HCT116 (cell line): Measurements from ENCODE around the gene AUTS2. TPM values are rescaled to one million over a fixed set of nuclear protein-coding genes. Genes with fewer than 3 reads are reported as not detected.

Experiments used
- ATAC-seq: fragments of 200-7000 bp; cut with Tn5 transposase; 2 replicates; pipeline ENCODE4 v1.9.1; 2020; ENCODE audit warnings: mild to moderate bottlenecking, moderate library complexity
- BruUV-seq: library from RNA; stranded (reverse); fragments of 400-500 nt; replicated peaks from 2 replicates; lab custom pipeline; 2021; lab: Mats Ljungman, UMichigan
- CTCF ChIA-PET: fragments of 300-600 bp; sonication (Branson Sonifier 250); formaldehyde crosslinking; loops from one replicate; lab custom pipeline; 2021; ENCODE audit warnings: antibody characterized with exemption; lab: Charles Lee
- POLR2A ChIA-PET: fragments of 300-600, 350-600 bp; sonication (Branson Sonifier 250); formaldehyde crosslinking; loops from one replicate; lab custom pipeline; 2021; ENCODE audit warnings: antibody characterized with exemption; lab: Charles Lee
- RAD21 ChIA-PET, 2 experiments: fragments of 300-600 bp; sonication (Branson Sonifier 250); formaldehyde crosslinking; loops; one replicate each; lab custom pipeline; 2023; ENCODE audit warnings: low total read pairs in 2 of 2; ENCODE audit not compliant: uncharacterized antibody in 2 of 2, unreplicated experiment in 2 of 2, low non-redundant PET in 1 of 2; lab: Charles Lee
- DNase-seq: peaks from one replicate; pipeline ENCODE4 v3.0.0-alpha.2; 2010; ENCODE audit warnings: low read depth, low spot score
- H2AFZ ChIP-seq: fragments of 200-600 bp; shearing (Covaris generic), sonication (generic); 2 replicates; pipeline ENCODE4 v1.6.1; 2017; ENCODE audit warnings: low read depth, mixed run types, mixed read lengths, antibody characterized with exemption, low read length; ENCODE audit not compliant: poor library complexity, severe bottlenecking
- H3K27ac ChIP-seq: 2 replicates; pipeline ENCODE4 v1.5.1; 2012; ENCODE audit warnings: low read depth, low read length
- H3K27me3 ChIP-seq: fragments of 200-600 bp; sonication (generic); 2 replicates; pipeline ENCODE4 v1.6.1; 2016; ENCODE audit warnings: mixed run types, low read length, mixed read lengths; ENCODE audit not compliant: insufficient read depth
- H3K36me3 ChIP-seq, 2 experiments: fragments of 200-500 bp in 1 of 2; fragments of 200-600 bp in 1 of 2; sonication (Bioruptor generic) in 1 of 2; sonication (generic) in 1 of 2; 2 replicates each; pipeline versions ENCODE4 v1.5.1 to v1.6.1; 2014 to 2016; ENCODE audit warnings: low read length in 2 of 2, inconsistent platforms in 1 of 2, mixed read lengths in 1 of 2, mixed run types in 1 of 2; ENCODE audit not compliant: insufficient read depth in 2 of 2, control insufficient read depth in 1 of 2
- H3K4me1 ChIP-seq, 2 experiments: fragments of 200-600 bp in 1 of 2; sonication (generic) in 1 of 2; 2 replicates each; pipeline versions ENCODE4 v1.5.1 to v1.6.1; 2012 to 2017; ENCODE audit warnings: low read length in 2 of 2, inconsistent platforms in 1 of 2, mild to moderate bottlenecking in 1 of 2, mixed read lengths in 1 of 2, mixed run types in 1 of 2, moderate library complexity in 1 of 2; ENCODE audit not compliant: insufficient read depth in 2 of 2, control insufficient read depth in 1 of 2
- H3K4me2 ChIP-seq: fragments of 200-600 bp; sonication (generic); 2 replicates; pipeline ENCODE4 v1.6.1; 2017; ENCODE audit warnings: mixed run types, low read length, mixed read lengths
- H3K4me3 ChIP-seq, 2 experiments: fragments of 200-600 bp in 1 of 2; sonication (generic) in 1 of 2; replicated peaks in 1 of 2; 2 replicates each; pipeline ENCODE4 v1.5.1; 2011 to 2016; ENCODE audit warnings: low read length in 2 of 2, control low read depth in 1 of 2, low read depth in 1 of 2, mild to moderate bottlenecking in 1 of 2, mixed read lengths in 1 of 2, mixed run types in 1 of 2
- H3K79me2 ChIP-seq: fragments of 200-600 bp; sonication (generic); 2 replicates; pipeline ENCODE4 v1.6.1; 2017; ENCODE audit warnings: mild to moderate bottlenecking, mixed run types, low read length, moderate library complexity, mixed read lengths; ENCODE audit not compliant: insufficient read depth
- H3K9ac ChIP-seq: fragments of 200-600 bp; sonication (generic); 2 replicates; pipeline ENCODE4 v1.6.1; 2016; ENCODE audit warnings: low read length, mixed read lengths
- H3K9me2 ChIP-seq: fragments of 200-600 bp; sonication (generic), shearing (Covaris generic); 2 replicates; pipeline ENCODE4 v1.6.1; 2017; ENCODE audit warnings: mixed run types, mild to moderate bottlenecking, moderate library complexity; ENCODE audit not compliant: insufficient read depth
- H3K9me3 ChIP-seq, 2 experiments: fragments of 200-500 bp in 1 of 2; fragments of 200-600 bp in 1 of 2; sonication (Bioruptor generic) in 1 of 2; sonication (generic) in 1 of 2; 2 replicates each; pipeline ENCODE4 v1.6.1; 2014 to 2017; ENCODE audit warnings: low read length in 2 of 2, mixed read lengths in 2 of 2, inconsistent platforms in 1 of 2, low read depth in 1 of 2, mild to moderate bottlenecking in 1 of 2, mixed run types in 1 of 2, moderate library complexity in 1 of 2; ENCODE audit not compliant: control insufficient read depth in 1 of 2, insufficient read depth in 1 of 2
- H4K20me1 ChIP-seq: fragments of 200-600 bp; sonication (generic), shearing (Covaris generic); 2 replicates; pipeline ENCODE4 v1.6.1; 2017; ENCODE audit warnings: mixed run types, mild to moderate bottlenecking, moderate library complexity; ENCODE audit not compliant: insufficient read depth
- CEBPB ChIP-seq: IDR thresholded peaks from 2 replicates; pipeline ENCODE4 v1.6.1; 2012; ENCODE audit warnings: low read depth
- EGR1 ChIP-seq: IDR thresholded peaks from 2 replicates; pipeline ENCODE4 v1.6.1; 2012; ENCODE audit warnings: low read depth
- ELF1 ChIP-seq: IDR thresholded peaks from 2 replicates; pipeline ENCODE4 v1.6.1; 2012; ENCODE audit warnings: low read depth, borderline replicate concordance
- EZH2phosphoT487 ChIP-seq: fragments of 200-600 bp; IDR thresholded peaks from 2 replicates; pipeline ENCODE4 v1.6.1; 2018; ENCODE audit warnings: antibody characterized with exemption, borderline replicate concordance
- FOSL1 ChIP-seq: IDR thresholded peaks from 2 replicates; pipeline ENCODE4 v1.6.1; 2012; ENCODE audit warnings: low read depth
- JUND ChIP-seq: IDR thresholded peaks from 2 replicates; pipeline ENCODE4 v1.6.1; 2012
- POLR2A ChIP-seq: IDR thresholded peaks from 2 replicates; pipeline ENCODE4 v1.7.0; 2011; ENCODE audit warnings: borderline replicate concordance; ENCODE audit not compliant: insufficient read depth, insufficient read length; ENCODE audit errors: extremely low read depth
- POLR2AphosphoS5 ChIP-seq: IDR thresholded peaks from 2 replicates; pipeline ENCODE4 v1.6.1; 2011; ENCODE audit warnings: mild to moderate bottlenecking, low read depth, low read length, moderate library complexity
- SIN3A ChIP-seq: IDR thresholded peaks from 2 replicates; pipeline ENCODE4 v1.6.1; 2012; ENCODE audit warnings: low read depth
- SRF ChIP-seq: IDR thresholded peaks from 2 replicates; pipeline ENCODE4 v1.6.1; 2012; ENCODE audit warnings: low read depth
- ZFX ChIP-seq: fragments of 450-650 bp; IDR thresholded peaks from 2 replicates; pipeline ENCODE4 v1.6.1; 2017
- ZNF274 ChIP-seq: fragments of 200-500 bp; sonication (Bioruptor generic); IDR thresholded peaks from 2 replicates; pipeline ENCODE4 v1.6.1; 2014; ENCODE audit warnings: mild to moderate bottlenecking, low read depth, low read length, inconsistent platforms
- intact Hi-C: fragments of 100-400 bp; cut with micrococcal nuclease; formaldehyde crosslinking; loops from 2 replicates; pipeline ENCODE4 v1.10.0; 2022
- total RNA-seq: library from RNA; stranded (reverse); gene quantifications from one replicate; pipeline ENCODE4 v1.2.1, GENCODE V29; 2021; ENCODE audit not compliant: unreplicated experiment
- TF ChIP-seq, protein P1 (sequence below): IDR thresholded peaks from 2 replicates; pipeline ENCODE4 v1.6.1; 2011; ENCODE audit warnings: mild to moderate bottlenecking, low read length, moderate library complexity; ENCODE audit not compliant: insufficient replicate concordance; ENCODE audit errors: extremely low read depth
- TF ChIP-seq, protein P2 (sequence below): IDR thresholded peaks from 2 replicates; pipeline ENCODE4 v1.6.1; 2012

AUTS2 gene
- total RNA-seq, 1 experiment from 2014 or later, result 0.93 TPM

DNA sequence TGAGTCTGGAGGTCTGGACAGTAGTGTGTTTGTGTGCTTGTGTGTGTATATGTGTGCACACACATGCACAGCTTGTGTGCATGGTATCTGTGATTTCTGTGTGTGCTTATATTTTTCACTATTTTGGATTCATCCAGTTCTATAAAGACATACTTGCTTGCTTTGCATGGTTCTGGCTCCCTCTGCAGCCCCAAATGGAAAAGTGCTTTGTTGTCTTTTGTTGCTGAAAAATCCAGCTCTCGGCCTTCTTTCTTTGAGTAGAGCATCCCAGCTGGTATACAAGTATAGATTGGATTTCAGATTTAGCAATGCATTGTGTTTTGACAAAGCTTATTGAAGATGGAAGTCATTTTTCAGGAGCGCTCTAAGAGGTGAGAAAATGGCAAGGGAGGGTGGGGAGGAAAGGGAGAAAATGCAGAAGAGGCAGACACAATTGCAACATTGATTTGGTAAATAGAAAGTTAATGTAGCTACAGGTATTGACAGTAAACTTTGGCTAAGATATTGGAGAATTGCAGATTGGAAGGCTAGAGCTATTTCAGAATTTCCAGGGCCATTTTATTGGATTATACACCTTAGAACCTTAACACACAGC lies 333.9 kb downstream of the AUTS2 start:
- Histone ChIP-seq H3K27ac (no peak overlapping the region), H3K9me3 (peaks cover 3 to 22% of the 10 kb centered on the region in 2 experiments; a peak in 2 of 4 replicates), H3K4me3 (no peak overlapping the region), H4K20me1 (no peaks in the 10 kb centered on the region), H3K9ac (no peak overlapping the region), H3K9me2 (no peaks in the 10 kb centered on the region), H3K36me3 (no peaks in the 10 kb centered on the region), H3K4me2 (no peak overlapping the region), H3K79me2 (no peaks in the 10 kb centered on the region), H3K27me3 (no peaks in the 10 kb centered on the region), H2AFZ (no peak overlapping the region), H3K4me1 (no peaks in the 10 kb centered on the region)
- no TSS peak for BruUV-seq
- DNase-seq (no peak), ATAC-seq (no peak)
- RAD21 ChIA-PET, result no interaction called here
- POLR2A ChIA-PET, result no interaction called here
- intact Hi-C loops, result no loop called here
- TF ChIP-seq ZFX, result no peak
- TF ChIP-seq ELF1, result no peak
- TF ChIP-seq POLR2A, result no peak
- TF ChIP-seq EGR1, result no peak
- no peak for TF ChIP-seq ZNF274
- no peak for TF ChIP-seq SRF
- TF ChIP-seq POLR2AphosphoS5, result no peak
- TF ChIP-seq, protein P1, sequence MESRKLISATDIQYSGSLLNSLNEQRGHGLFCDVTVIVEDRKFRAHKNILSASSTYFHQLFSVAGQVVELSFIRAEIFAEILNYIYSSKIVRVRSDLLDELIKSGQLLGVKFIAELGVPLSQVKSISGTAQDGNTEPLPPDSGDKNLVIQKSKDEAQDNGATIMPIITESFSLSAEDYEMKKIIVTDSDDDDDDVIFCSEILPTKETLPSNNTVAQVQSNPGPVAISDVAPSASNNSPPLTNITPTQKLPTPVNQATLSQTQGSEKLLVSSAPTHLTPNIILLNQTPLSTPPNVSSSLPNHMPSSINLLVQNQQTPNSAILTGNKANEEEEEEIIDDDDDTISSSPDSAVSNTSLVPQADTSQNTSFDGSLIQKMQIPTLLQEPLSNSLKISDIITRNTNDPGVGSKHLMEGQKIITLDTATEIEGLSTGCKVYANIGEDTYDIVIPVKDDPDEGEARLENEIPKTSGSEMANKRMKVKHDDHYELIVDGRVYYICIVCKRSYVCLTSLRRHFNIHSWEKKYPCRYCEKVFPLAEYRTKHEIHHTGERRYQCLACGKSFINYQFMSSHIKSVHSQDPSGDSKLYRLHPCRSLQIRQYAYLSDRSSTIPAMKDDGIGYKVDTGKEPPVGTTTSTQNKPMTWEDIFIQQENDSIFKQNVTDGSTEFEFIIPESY, result no peak
- TF ChIP-seq, protein P2, sequence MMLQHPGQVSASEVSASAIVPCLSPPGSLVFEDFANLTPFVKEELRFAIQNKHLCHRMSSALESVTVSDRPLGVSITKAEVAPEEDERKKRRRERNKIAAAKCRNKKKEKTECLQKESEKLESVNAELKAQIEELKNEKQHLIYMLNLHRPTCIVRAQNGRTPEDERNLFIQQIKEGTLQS, result no peak
- TF ChIP-seq JUND, result no peak
- TF ChIP-seq SIN3A, result no peak
- TF ChIP-seq EZH2phosphoT487, result no peak
- no peak for TF ChIP-seq CEBPB
- no peak for TF ChIP-seq FOSL1
- CTCF ChIA-PET, result no interaction called here
